Measurements from ENCODE around the gene DYNLT3. TPM values are rescaled to one million over a fixed set of nuclear protein-coding genes. Genes with fewer than 3 reads are reported as not detected.

Gene DYNLT3
- polyA plus RNA-seq, 4 donors = 26.4 to 57.3 (median 40.4) TPM

Other genes with a start within 250 kb of the DYNLT3 start
- 1 to 10 TPM; 1.0 to 3.6 (median 1.2) TPM for gene XK, start 161.8 kb downstream of the DYNLT3 start, polyA plus RNA-seq (ENCODE audit: insufficient read length in 4 of 4)
- gene CYBB, start 67.5 kb downstream of the DYNLT3 start, polyA plus RNA-seq (ENCODE audit: insufficient read length in 4 of 4) = 10 to 100 TPM; 10.2 to 28.9 (median 12.9) TPM
- gene SYTL5, start 159.0 kb upstream of the DYNLT3 start, polyA plus RNA-seq (ENCODE audit: insufficient read length in 4 of 4) = 1 to 10 TPM in 3 of 4 donors, under 1 TPM in 1; 0.26 to 3.9 (median 2.7) TPM

Measured in left renal pelvis (tissue), 4 donors.